ENCODE data around the gene HPCA.

The HPCA gene

DNA sequence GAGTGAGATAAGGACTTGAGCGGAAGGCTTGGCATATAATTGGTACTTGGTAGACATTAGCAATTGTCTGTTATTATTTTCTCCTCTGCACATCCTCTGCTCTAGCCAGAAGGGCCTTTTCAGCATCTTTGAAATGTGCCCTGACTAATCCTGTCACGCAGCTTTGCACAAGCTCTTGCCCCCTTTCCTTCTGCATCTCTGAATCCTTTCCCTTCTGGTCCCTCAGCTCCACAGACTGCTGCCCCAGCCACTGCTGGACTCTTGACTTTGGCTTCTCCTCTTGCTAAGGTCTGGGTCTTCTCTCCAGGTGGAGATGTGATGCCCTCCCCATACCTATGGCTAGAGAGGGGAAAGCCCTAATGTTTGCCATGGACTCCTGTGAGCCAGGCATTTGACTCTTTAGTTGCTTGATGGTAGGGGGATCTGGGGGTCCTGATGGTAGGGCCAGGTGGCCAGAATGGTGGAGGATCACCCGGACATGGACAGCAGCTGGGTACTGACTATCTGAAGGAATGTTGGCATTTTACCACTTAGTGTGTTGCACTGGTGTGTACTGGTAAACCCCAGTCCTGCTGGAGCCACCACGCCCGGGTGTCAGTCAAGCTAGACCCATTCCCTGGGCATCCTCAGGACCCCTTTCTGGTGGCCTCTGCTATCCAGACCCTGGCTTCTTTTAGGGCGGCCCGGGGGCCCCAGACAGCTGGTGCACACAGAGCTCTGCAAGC is 4.4 kb downstream of the HPCA start:
- no peak for DNase-seq

DNA sequence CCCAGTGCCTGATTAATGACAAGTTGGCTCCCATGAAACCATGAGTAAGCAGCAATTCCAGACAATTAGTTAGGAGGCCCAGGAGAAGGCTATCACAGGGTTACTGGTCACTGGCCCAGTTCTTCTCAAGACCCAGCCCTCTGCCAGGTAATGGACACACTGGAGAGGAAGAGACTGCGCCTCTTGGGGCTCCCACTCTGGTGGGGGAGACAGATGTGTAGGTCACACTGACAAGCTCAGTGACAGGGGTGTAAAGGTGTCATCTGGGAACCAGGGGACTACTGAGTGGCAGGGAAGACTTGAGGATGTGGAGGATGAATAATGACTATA is 4.9 kb downstream of the HPCA start:
- no peak for DNase-seq

DNA sequence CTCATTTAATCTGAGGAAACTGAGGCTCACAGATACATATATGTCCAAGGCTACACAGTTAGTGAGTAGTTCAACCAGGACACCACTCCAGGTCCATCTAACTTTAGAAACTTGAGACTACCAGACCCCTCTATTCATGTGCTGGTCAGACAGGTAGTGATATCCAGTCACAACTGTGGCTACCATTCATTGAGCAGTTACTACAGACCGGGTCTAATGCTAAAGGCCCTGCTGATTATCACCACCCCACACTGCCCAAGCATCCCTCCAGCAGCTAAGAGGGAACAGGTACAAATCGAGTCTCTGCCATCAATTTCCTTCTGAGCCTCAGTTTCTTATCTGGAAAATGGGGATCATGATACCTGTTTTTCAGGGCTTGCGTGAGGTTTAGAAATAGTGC is 5.3 kb downstream of the HPCA start:
- DNase-seq = no peak

DNA sequence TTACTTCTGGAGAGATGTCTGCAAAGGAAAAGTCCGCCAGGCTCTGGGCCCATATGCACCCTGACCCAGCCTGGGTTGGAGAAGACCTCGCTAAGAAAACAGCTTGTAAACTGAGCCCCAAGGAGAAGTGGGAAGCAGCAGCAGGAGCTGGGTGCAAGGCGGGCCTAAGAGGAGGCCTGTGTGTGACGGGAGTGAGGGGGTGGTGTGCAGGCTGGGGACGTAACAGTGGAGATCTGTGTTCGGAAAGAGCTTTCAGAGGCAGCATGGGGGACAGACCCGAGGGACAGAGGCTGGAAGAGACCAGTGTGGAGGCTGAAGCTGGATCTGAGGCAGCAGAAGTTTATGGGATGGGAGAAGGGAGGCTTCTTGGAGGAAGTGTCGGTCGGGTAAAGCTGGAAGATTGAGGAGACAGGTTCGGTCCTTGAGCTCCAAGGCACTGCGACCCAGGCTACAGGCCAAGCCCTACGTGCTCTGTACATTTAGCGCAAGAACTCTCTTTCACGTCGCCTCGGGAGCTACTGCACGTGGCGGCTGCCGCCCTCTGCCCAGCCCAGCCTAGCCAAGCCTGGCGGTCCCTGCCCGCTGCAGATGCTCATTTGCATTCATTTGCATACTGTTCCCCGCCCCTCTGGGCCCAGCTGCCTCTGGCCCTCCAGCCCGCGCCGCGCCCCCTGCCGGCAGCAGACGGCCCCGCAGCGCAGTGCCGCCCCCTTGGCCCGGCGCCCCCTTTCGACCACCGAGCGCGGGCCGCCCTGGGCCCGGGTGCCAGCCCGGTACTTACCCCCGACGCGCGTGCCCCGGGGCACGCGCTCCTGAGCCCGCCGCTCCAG is 6.3 kb downstream of the HPCA start:
- peak; percentile 74 to 75 for DNase-seq

DNA sequence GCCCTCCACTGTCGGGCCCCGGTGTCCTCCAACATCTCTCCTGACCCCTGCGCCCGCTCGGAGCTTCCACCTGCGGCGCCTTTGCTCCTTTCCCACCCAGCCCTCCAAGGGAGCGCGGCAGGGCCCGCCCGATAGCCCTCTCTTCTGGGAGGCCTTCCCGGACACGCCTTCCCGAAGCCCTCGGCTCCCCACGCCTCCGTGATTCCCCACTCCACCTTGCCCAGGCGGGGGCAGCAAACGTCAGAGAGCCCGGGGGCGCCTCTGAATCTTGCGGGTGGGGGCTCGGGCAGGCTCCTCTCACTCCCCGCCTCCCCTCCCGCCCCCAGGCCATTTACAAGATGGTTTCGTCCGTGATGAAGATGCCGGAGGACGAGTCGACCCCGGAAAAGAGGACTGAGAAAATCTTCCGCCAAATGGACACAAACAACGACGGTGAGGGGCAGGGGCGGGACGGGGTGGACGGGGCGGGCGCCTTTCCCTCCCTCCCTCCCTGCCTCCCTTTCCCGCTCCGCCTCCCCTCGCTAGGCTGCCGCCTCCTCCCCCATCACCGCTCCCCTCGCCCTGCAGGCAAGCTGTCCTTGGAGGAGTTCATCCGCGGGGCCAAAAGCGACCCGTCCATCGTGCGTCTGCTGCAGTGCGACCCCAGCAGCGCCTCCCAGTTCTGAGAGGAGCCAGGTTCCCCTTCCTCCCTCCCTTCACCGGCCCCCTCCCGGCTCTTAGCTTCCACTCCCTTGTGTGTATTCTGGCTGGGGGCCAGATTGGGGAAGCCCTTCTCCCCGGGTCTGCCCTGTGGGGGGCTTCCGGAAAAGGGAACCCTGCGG is 7.1 kb downstream of the HPCA start:
- DNase-seq = peak in 1 of 2 donors; percentile 37

DNA sequence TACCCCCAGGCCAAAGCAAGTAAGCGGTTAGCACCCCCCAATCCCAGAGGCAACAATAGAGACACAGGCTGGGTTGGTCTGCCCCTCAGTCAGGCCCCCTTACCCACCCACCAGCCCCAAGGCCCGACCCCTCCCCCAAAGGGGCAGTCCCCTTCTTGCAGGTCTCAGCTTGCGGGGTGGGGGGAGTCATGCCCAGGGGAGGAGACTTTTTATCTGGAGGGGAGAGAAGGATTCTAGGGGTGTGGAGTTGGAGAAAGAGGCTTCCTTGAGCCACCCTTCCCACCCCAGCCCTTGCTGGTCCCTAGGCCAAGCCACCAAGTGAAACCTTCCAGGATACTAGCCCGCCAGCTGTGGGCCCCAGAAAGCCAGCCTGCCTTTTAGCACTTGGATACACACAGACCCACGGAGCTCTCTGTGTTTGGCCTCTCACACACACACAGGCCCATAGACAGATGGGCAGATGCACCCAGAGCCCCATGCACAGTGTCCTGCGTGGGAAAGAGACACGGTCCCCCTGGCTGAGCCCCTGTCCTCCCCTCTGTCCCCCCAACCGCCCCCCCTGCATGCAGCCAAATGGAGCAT is 7.8 kb downstream of the HPCA start:
- DNase-seq = no peak

DNA sequence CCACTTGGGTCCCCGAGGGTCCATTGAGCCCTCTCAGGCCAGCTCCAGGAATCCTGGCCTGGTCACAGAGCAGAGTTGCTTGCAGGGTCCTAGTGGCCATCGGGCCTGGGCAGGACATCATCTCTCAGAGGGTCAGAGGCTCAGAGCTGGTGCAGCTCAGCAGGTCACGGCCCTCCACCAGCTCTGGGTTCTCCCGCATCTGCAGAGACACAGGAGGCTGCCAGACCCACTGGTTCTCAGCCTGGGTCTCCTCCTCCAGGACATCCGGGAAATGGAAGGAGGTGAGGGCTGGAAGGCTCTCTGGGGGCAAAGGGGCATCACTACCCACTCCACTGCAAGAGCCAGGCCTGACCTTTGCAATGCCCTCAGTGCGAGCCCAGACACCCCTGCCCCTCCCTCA is 8.4 kb downstream of the HPCA start:
- DNase-seq = no peak

DNA sequence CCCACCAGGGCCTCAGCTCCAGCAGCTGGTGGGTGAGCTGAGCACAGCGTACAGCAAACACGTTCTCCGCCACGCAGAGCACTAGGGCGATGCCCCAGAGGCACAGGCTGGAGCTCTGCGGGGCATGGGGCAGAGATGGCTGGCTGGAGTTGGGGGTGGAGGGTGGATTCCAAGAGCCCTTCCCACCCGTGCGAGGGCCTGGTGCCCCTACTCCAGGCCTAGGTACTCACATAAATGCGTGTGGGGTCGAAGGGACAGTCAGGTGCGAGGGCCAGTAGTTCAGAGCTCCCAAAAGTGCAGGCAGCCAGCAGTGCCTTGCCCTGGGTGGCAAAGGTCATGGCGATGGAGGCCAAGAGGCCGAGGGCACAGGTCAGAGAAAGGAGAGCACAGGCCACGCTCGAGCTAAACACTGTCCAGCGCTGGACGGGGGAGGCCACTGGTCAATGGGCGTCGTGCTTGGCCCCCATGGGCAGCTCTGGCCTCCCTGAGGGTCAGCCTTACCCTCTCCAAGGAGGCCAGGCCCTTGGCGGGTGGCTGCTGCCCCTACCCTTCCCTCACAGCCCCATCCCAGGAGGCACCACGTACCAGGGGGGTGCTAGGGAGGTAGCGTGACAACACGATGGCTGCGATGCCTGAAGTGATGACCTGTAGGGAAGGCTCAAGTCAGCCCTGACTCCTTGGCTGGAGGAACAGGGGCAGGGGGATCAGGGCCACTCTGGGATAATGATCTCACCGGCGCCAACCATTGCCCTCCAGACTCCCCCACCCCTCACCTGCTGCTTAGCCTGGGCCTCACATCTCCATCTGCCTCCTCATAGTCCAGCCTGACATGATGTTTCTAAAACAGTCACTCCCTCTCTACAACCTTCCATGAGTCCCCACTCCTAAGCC is 9.3 kb downstream of the HPCA start:
- DNase-seq = no peak

DNA sequence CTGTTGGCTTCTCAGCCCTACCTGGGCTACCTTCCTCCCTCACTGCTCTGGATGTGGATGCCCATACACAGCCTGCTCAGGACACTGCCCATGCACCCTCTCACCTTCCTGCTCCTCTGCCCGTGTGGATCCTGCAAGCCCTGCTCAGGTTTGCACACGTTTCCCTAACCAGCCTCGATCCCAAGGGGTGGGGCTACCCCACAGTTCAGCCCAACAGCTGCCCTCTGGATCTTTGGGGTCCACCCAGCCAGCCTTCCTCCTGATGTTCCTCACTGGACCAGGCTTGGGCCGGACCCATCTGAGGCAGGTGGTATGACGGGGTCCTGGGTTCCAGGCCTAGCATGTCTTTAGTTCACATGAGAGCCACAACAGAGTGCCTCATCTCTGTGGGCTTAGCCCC is 10.2 kb downstream of the HPCA start:
- no peak for DNase-seq

DNA sequence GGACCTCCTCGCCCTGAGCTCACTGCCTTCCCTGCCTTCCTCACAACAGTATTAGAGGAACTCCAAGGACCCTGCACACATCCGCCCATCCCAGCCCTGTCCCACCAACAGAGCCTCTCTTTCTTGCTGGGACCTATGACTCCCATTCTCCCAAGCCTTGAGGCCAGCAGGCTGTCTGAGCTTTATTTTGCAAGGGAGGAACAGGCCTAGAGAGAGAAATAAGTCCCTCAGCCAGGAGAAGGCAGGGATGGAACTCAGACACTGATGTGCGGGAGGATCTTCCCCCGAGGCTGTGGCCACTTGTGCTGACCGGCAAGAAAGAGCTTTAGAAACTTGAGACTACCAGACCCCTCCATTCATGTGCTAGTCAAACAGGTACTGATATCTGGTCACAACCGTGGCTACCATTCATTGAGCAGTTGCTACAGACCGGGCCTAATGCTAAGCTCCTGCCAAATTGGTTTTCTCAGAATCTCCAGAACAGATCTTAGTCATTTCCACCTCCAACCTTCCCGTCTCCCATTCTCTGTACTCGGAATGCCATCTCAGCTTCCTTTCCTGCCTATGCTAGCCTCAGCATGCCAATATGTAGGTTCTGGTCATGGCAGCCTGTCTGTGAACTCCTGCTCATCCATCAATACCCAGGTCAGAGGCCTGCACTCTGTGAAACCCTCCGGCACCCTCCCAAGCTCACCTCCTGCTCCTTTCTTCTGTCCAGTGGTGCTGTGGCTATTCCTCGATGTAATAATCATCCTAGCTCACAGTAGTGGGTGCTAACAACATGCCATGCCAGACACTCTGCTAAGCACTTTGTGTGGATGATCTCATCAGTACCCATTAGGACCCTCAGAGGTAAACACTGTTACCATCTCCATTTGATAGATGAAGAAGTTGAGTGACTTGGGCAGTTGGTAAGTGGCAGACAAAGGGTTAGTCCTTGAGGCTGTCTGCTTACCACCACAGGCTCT is 11.1 kb downstream of the HPCA start:
- DNase-seq = no peak

DNA sequence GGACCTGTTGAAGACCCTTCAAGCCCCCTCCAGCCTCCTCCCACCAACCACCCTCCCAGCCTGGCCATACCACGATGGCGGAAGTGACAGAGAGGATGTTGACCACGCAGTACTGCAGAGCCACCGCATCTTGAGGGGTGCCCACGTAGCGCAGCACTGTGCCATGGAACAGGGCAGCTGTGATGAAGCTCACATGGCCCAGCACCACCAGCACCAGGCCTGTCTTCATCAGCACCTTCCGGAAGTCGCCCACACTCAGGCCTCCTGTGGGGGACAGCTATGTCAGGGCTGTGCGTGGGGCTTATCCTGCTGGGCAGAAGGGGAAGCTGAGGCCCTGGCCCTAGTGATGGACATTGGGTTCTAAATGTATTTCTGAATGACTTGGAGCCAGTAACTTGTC is 11.8 kb downstream of the HPCA start:
- DNase-seq = no peak

DNA sequence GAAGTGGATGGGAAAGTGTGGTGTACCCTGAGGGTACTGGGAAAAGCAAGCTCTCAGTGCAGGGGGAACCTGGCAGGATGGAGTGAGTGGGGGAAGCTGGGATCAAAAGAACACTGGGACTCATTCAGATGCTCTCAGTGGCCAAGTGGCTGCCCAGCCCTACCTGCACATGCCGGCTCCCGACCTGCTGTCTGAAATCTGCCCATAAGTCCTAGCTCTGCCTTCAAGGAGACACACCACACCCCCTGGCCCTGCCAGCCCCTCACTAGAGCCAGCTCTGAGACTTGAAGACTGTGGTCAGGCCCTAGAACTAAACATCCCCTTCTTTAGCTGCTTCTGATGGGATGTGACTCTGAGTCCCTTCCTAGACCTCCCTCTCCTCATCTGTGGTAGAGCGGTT is 12.7 kb downstream of the HPCA start:
- no peak for DNase-seq

DNA sequence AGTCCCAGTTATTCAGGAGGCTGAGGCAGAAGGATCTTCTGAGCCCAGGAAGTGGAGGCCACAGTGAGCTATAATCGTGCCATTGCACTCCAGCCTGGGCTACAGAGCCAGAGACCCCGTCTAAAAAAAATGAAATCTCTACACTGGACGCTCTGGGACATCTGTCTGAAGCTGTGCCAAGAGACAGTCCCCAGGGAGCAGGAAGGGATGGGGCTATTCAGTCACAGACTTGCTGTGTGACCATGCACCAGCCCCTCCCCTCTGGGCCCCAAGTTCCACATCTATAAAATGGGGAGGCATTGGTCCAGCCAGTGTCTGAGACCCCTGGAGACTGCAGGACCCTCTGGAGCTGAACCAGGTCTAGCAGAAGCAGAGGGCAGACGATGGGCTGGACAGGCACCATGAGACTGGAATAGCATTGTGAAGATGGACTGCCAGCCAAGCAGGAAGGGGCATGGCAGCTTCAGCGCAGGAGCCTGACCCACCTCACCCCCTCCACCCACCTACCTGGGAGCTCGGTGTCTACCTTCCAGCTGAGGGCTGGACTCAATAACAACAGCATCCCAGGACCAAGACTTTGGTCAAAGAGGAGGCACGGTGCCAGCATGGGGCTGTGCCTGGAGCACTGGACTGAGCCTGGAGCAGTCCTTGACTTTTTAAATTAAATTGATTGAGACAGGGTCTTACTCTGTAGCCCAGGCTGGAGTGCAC is 13.4 kb downstream of the HPCA start:
- DNase-seq = no peak

DNA sequence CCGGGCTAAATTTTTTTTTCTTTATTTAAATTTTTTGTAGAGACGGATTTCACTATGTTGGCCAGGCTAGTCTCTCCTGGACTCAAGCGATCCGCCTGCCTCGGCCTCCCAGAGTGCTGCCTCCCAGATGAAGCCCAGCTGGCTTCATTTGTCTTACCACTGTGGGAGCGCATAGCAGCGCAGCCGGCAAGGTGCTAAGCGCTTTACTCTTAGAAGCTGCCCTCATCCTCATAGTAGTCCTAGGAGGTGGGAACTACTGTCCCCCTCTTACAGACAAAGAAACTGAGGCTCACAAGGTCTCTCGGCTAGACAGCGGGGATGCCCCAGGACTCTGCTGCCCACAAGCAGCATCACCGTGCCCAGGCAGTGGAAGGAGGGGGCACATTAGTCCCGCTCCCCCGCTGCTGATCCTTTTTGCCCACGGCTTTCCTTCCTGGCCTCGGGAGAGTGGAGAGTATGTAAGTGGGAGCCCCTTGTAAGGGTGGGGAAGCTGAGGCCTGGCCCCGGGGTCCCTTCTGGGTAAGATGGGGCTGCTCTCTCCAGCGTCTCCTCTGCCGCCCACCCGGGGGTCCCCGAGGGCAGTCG is 14.2 kb downstream of the HPCA start:
- no peak for DNase-seq

DNA sequence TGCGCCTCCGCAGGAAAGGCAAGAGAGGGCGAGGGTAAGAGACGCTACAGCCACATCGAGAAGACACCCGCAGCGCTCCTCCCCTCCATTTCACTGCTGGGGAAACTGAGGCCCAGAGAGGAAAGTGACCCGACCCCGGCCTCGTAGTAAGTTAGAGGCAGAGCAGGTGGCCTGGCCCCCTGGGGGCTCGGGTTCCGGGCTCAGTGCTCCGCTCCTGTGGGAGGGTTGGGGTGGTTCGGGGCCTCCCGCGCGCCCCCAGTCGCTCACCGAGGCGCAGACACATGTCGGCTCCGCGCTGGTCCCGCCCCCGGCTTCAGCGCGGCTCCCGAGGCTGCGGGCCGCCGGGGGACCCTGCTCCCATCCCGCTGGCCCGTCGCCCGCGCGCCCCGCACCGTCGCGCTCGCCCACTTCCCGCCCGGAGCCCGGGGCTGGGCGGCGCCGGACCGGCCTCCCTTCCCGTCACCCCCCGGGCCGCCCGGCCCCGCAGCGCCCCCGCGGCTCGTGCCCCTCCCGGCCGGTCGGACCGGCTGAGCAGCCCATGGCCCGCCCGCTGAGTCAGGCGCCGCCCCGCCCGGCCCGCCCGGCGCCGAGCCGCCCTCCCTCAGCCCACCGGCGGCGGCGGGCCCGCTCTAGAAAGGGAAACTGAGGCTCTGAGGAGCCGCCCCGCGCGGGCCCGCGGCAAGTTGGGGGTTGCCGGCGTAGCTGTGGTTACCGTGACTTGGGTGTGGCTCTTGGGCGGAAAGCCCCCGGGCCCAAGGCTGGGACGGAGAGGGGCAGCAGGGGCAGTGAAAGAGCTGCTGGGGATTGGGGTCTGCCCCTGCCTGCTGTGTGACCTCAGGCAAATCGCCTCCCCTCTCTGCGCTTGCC is 14.9 kb downstream of the HPCA start, which contains the start of gene TMEM54:
Gene TMEM54 (minus strand): TSS at position 434 of the 867 bp plus-strand sequence. CDS start 151 bp downstream, at position 283.
- DNase-seq = no peak

DNA sequence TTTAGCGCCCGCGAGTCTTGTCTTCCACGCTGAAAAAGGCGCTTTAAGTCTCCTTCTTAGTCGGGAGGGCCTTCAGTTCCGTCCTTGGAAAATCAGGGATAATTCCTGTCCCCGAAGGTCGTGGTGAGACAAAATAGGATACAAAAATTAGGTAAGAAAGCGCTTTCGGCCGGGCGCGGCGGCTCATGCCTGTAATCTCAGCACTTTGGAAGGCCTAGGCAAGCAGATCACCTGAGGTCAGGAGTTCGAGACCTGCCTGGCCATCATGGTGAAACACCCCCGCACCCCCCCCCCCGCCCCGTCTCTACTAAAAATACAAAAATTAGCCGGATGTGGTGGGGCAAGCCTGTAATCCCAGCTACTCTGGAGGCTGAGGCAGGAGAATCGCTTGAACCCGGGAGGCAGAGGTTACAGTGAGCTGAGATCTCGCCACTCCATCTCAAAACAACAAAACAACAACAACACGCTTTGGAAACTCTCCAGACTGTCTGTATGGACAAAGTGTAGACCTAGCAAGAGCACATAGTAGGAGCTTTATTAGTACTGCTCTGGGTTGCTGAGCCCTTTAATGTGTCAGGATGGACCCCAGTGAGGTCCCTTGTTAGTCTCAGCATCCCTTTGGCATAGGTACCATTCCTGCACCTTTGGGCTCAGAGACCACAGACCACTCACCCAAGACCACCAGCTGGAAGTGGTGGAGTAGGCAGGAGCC is 15.7 kb downstream of the HPCA start:
- DNase-seq = no peak

DNA sequence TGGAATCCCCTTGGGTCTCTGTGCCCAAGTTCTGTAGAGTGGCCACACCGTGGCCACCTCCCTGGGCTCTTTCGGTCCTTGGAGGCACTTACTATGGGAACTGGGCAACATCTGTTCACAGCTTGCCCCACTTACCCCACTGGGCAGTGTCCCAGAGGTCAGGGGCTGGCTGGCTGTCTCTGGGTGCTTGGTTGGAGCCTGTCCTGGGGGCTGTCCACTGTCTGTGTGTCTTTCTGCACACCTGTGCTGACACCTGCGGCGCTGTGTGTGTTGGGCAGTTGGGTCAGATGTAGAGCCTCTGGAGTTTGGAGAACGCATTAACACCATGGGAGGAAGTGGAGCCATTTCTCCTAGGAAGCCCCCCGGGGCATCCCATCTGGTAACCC is 16.2 kb downstream of the HPCA start:
- no peak for DNase-seq

Measured in hippocampal formation (tissue), 2 donors.